NK-92 (cell line): Measurements from ENCODE around the gene CDK6.

ENCODE experiments used
- DNase-seq: peaks from one replicate; lab custom pipeline; 2025; ENCODE audit not compliant: unreplicated experiment; lab: John Stamatoyannopoulos, UW

CDK6 gene

GRCh38 chr7:92714767-92715166 lies 121.6 kb downstream of the CDK6 start:
- no peak for DNase-seq

GRCh38 chr7:92714280-92714679 lies 122.1 kb downstream of the CDK6 start:
- DNase-seq, result no peak

GRCh38 chr7:92709912-92710311 lies 126.5 kb downstream of the CDK6 start:
- no peak for DNase-seq

- no peak for DNase-seq
Measured at GRCh38 chr7:92709150-92709549, 127.2 kb downstream of the CDK6 start.

DNA sequence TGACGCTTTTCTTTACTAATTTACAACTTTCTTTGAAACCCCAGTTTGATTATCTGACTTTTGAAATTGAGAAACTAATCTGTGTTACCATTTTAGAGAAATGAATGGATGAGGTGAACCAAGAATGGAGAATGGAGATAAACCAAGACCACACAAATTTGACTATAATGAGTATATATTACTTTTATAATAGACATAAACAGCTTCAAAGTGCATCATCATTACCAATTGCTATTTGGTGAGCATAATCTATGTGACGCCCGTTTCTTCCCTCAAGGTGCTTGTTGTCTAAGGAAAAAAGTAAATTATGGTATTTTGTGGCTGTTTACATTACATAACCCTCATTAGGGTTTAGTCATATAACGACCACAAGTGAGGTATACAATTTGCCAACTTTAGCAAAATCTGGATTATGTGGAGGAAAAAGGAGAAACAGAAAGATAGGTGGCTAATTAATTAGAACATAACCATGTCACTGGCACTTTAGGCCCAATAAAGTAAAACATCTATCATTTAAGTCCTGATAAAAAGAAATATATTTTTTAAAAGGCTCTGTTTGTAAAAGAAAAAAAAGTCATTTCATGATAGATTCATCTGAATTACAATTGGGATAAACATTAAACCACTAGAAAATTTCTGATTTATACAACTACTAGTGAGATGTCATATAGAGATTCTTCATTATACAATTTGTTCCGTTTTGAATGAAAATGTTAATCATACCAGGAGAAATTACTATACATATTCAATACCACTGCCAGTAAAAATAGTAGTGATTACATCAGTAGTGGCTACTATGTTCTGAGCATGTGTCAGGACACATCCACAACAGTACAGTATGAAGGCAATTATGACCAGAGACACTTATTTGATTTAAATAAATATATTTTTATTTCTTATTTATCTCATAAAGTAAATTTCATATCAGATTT lies 128.0 kb downstream of the CDK6 start:
- DNase-seq, result no peak

- no peak for DNase-seq
Measured at GRCh38 chr7:92707435-92707834, 128.9 kb downstream of the CDK6 start.

DNA sequence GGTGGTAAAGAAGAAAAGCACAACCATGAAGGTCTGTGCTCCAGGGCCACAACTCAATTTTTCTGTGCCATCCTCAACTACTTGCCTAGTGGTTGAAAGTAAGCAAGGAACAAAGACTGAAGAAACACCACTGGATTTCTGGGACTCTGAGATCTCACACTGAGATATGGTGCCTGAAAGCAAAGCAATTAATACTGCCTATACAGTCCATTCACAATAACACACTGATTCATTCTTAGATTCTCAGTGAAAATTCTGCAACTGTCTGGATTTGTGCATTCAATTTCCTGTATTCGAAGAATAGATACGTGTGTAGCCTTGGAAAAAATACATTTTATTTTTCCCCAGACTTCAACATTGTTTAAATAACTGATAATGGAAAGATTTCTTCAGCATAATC lies 129.8 kb downstream of the CDK6 start:
- DNase-seq, result no peak

- DNase-seq, result no peak
Measured at GRCh38 chr7:92705831-92706230, 130.5 kb downstream of the CDK6 start.

GRCh38 chr7:92704858-92705257 lies 131.5 kb downstream of the CDK6 start:
- DNase-seq, result no peak

GRCh38 chr7:92702535-92702934 lies 133.8 kb downstream of the CDK6 start:
- no peak for DNase-seq

- no peak for DNase-seq
Measured at GRCh38 chr7:92699966-92700514, 136.3 kb downstream of the CDK6 start.

DNA sequence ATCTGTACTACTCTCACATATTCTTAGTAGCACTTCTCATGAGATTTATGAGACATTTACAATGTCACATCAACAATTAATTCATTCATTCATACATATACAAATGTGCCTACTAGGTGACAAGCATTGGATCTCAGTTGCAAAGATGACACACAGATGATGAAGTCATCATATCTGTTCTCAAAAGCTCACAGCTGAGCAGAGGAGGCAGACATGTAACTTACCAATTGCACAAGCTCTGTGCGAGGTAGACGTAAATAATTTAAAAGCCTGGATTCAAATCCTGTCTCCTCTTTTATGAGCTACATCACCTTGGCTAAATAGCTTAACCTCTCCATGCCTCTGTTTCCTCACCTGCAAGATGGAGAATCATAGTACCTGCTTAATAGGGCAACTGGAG lies 136.8 kb downstream of the CDK6 start:
- no peak for DNase-seq

DNA sequence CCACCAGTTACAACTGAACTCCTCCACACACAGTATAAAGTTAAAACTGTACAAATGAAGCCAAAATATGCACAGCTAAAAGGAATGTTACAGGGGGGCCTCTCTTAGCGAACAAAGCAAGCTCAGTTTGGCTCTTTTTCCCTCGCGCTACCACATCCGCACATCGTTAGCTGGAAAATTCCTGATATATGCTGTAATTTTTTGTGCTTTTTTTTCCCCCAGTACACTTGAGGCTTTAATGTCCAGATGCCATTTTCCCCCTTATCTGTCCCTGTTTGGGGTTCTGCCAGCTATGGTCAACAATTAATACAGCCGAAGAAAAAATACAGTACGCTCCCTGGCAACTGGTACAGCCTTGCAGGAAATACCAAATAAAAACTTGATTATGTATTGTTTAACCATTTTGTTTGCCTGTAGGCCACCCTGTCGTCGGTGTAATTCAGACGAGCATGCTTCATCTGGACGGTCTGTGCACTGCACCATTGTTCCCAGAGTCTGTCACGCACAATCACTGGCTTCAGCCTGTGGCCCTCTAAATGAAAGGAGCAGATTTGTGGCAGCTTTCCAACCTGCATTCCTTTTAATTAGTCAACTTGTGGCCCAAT lies 138.0 kb downstream of the CDK6 start:
- DNase-seq, result no peak

GRCh38 chr7:92697414-92697813 lies 139.0 kb downstream of the CDK6 start:
- no peak for DNase-seq

- DNase-seq, result no peak
Measured at GRCh38 chr7:92697012-92697411, 139.4 kb downstream of the CDK6 start.

GRCh38 chr7:92696584-92696983 lies 139.8 kb downstream of the CDK6 start:
- no peak for DNase-seq

GRCh38 chr7:92695308-92696261 lies 140.8 kb downstream of the CDK6 start:
- DNase-seq, result no peak

GRCh38 chr7:92694211-92694610 lies 142.2 kb downstream of the CDK6 start:
- no peak for DNase-seq

GRCh38 chr7:92693519-92693918 lies 142.9 kb downstream of the CDK6 start:
- DNase-seq, result no peak

GRCh38 chr7:92691578-92691977 lies 144.8 kb downstream of the CDK6 start:
- DNase-seq, result no peak
